ENCODE measurements around the gene MCTP2.

Gene MCTP2

DNA sequence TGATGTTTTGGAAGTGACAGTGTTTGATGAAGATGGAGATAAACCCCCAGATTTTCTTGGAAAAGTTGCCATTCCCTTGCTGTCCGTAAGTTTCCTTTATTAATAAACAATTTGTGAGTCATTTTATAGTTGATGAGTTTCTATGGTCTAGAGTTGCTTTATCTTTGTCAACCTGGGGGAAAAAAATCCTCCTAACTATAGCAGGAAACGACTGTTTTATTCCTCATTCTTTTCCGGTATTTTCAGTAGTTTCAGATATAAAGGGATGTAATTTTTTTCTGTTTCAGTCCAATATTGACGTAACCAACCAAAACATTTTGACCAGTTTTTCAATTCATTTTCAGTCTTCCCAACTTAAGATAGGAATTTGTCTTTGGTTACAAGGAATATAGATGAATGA is 154.1 kb downstream of the MCTP2 start:
- TF ChIP-seq SIN3A (IDR thresholded peaks at IDR 0.05; ENCODE audit: borderline replicate concordance, insufficient read depth, low read length) (no peak), POLR2AphosphoS5 (IDR thresholded peaks at IDR 0.05; ENCODE audit: low read depth, low read length) (no peak), TAF1 (IDR thresholded peaks at IDR 0.05; ENCODE audit: borderline replicate concordance, insufficient read depth, low read length) (no peak), FOXP2 (optimal IDR thresholded peaks at IDR 0.05; ENCODE audit: borderline replicate concordance, extremely low read depth, extremely low read length, insufficient read depth) (no peak)
- TF ChIP-seq, protein P1, sequence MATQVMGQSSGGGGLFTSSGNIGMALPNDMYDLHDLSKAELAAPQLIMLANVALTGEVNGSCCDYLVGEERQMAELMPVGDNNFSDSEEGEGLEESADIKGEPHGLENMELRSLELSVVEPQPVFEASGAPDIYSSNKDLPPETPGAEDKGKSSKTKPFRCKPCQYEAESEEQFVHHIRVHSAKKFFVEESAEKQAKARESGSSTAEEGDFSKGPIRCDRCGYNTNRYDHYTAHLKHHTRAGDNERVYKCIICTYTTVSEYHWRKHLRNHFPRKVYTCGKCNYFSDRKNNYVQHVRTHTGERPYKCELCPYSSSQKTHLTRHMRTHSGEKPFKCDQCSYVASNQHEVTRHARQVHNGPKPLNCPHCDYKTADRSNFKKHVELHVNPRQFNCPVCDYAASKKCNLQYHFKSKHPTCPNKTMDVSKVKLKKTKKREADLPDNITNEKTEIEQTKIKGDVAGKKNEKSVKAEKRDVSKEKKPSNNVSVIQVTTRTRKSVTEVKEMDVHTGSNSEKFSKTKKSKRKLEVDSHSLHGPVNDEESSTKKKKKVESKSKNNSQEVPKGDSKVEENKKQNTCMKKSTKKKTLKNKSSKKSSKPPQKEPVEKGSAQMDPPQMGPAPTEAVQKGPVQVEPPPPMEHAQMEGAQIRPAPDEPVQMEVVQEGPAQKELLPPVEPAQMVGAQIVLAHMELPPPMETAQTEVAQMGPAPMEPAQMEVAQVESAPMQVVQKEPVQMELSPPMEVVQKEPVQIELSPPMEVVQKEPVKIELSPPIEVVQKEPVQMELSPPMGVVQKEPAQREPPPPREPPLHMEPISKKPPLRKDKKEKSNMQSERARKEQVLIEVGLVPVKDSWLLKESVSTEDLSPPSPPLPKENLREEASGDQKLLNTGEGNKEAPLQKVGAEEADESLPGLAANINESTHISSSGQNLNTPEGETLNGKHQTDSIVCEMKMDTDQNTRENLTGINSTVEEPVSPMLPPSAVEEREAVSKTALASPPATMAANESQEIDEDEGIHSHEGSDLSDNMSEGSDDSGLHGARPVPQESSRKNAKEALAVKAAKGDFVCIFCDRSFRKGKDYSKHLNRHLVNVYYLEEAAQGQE (IDR thresholded peaks at IDR 0.05; ENCODE audit: insufficient read depth in 1 of 2, low read depth in 2 of 2, low read length in 2 of 2): no peak

DNA sequence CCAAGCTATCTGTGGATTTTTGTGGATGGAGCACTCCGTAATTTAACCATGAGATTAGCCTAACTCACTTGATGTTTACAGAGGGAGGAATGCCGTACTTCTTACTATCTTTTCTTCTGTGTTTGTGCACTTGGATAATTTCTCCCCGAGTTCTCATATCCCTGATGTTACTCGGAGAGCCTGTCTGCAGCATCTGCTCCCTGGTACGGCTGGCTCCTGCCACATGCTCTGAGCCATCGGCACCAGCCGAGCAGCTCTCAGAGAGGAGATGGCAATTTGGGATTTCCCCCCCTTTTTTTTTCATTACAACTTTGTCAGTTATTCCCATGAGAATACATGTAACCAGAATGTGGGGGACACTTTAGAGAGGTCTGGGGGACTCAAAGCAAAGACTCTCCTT is 155.0 kb downstream of the MCTP2 start:
- TF ChIP-seq SIN3A (IDR thresholded peaks at IDR 0.05; ENCODE audit: borderline replicate concordance, insufficient read depth, low read length) (no peak), FOXP2 (optimal IDR thresholded peaks at IDR 0.05; ENCODE audit: borderline replicate concordance, extremely low read depth, extremely low read length, insufficient read depth) (no peak), POLR2AphosphoS5 (IDR thresholded peaks at IDR 0.05; ENCODE audit: low read depth, low read length) (no peak), TAF1 (IDR thresholded peaks at IDR 0.05; ENCODE audit: borderline replicate concordance, insufficient read depth, low read length) (no peak)
- TF ChIP-seq, protein P1 (IDR thresholded peaks at IDR 0.05; ENCODE audit: insufficient read depth in 1 of 2, low read depth in 2 of 2, low read length in 2 of 2): no peak

DNA sequence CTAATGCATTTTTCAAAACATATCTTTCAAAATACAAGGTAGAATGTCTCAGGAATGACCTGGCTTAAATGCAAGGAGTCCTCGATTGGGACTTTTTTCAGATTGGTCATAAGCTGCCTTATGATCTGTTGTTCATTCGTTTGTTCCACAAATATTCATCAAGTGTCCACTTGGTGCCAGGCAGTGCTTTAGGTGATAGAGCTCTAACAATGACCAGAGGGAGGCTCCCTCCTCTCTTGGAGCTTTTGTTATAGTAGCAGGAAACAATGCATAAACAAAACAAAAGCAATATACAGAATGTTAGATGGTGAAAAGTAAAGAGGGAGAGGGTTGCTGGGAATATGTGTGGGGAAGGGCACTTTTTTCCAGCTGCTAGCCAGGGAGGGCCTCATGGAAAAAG is 156.1 kb downstream of the MCTP2 start:
- TF ChIP-seq SIN3A (IDR thresholded peaks at IDR 0.05; ENCODE audit: borderline replicate concordance, insufficient read depth, low read length) (no peak), FOXP2 (optimal IDR thresholded peaks at IDR 0.05; ENCODE audit: borderline replicate concordance, extremely low read depth, extremely low read length, insufficient read depth) (no peak), TAF1 (IDR thresholded peaks at IDR 0.05; ENCODE audit: borderline replicate concordance, insufficient read depth, low read length) (no peak), POLR2AphosphoS5 (IDR thresholded peaks at IDR 0.05; ENCODE audit: low read depth, low read length) (no peak)
- TF ChIP-seq, protein P1 (IDR thresholded peaks at IDR 0.05; ENCODE audit: insufficient read depth in 1 of 2, low read depth in 2 of 2, low read length in 2 of 2): no peak

DNA sequence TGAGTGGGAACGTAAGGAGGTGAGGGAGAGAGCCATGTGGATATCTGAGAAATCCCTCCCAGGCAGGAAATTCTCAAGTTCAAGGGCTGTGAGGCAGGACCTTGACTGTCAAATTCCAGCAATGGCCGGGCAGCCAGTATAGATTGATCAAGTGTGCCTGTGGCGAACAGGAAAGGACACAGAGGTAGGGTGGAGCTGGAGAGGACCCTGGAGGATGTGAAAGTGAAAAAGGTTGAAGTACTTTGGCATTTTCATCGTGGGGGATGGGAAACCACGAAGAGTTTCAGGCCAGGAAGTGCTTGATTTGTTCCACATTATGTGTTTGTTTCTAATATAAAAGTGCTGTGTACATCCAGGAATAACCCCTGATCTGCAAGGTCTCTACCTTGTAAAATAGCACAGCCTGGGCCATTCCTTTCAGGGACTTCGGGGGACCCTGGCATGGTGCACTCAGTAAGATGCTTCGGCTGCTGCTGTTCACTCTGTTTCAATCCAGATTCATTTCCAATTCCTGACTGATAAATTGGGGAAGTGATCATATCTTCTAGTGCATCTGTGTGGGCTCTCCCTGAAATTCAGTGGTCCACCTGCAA is 156.6 kb downstream of the MCTP2 start:
- TF ChIP-seq, protein P1 (IDR thresholded peaks at IDR 0.05; ENCODE audit: insufficient read depth in 1 of 2, low read depth in 2 of 2, low read length in 2 of 2): no peak
- no peak for TF ChIP-seq SIN3A (IDR thresholded peaks at IDR 0.05; ENCODE audit: borderline replicate concordance, insufficient read depth, low read length)
- TF ChIP-seq FOXP2 (optimal IDR thresholded peaks at IDR 0.05; ENCODE audit: borderline replicate concordance, extremely low read depth, extremely low read length, insufficient read depth): no peak
- TF ChIP-seq POLR2AphosphoS5 (IDR thresholded peaks at IDR 0.05; ENCODE audit: low read depth, low read length): no peak
- TF ChIP-seq TAF1 (IDR thresholded peaks at IDR 0.05; ENCODE audit: borderline replicate concordance, insufficient read depth, low read length): no peak
